ENCODE results near the gene ABCA3.

ABCA3 gene

DNA sequence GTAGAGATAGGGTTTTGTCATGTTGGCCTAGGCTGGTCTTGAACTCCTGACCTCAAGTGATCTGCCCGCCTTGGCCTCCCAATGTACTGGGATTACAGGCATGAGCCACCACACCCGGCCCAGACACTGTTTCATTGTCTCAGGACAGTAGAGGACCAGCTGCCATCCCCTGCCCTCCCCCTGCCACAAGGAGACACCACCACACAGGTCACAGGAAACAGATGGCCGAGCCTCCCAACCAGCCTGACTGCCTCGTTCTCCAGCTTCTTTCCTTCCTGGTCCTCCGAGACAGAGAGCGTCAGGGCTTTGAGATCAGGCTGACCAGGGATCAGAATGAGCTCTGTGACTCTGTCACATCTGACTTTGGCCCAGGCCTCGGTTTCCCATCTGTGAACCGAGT lies 51.8 kb downstream of the ABCA3 start:
- WGBS (ENCODE audit: extremely low coverage, insufficient coverage, low lambda C conversion rate) = no CpG with 5 or more reads among the region's 8 CpGs
- H3K27ac ChIP-seq (ENCODE audit: low read depth, low read length) = no peak overlapping the region

GRCh38 chr16:2287916-2288547 lies 52.5 kb downstream of the ABCA3 start:
- H3K27ac ChIP-seq (ENCODE audit: low read depth, low read length) = no peak overlapping the region
- H4K8ac ChIP-seq (ENCODE audit: low read depth, low read length) = no peak overlapping the region
- WGBS (ENCODE audit: extremely low coverage, insufficient coverage, low lambda C conversion rate) = no CpG with 5 or more reads among the region's 35 CpGs
- DNase-seq = no peak
- no peaks in the 10 kb centered on the region for H3K27me3 ChIP-seq (ENCODE audit: insufficient read depth, low read length, poor library complexity)
- no peak overlapping the region for H2BK5ac ChIP-seq (ENCODE audit: low read length)
- no peak overlapping the region for H3K4me3 ChIP-seq (ENCODE audit: low read length)
- no peak overlapping the region for H3K56ac ChIP-seq (ENCODE audit: low read length)
- H3K79me1 ChIP-seq (ENCODE audit: low read length) = no peaks in the 10 kb centered on the region
- no peaks in the 10 kb centered on the region for H3K4me1 ChIP-seq (ENCODE audit: control insufficient read depth, low read depth, low read length)
- no peak overlapping the region for H2BK15ac ChIP-seq (replicated peaks; ENCODE audit: low read depth)
- H3K36me3 ChIP-seq (ENCODE audit: control insufficient read depth, insufficient read depth, low read length) = no peaks in the 10 kb centered on the region
- no peak overlapping the region for H3K18ac ChIP-seq (ENCODE audit: low read length)
- H3K79me2 ChIP-seq (ENCODE audit: control insufficient read depth, insufficient read depth, low read length) = no peaks in the 10 kb centered on the region
- H3K23ac ChIP-seq (ENCODE audit: low read length) = no peak overlapping the region
- H2AK5ac ChIP-seq (ENCODE audit: low read length) = no peak overlapping the region
- no peak overlapping the region for H4K5ac ChIP-seq (ENCODE audit: low read length)
- no peak overlapping the region for H3K4me2 ChIP-seq (ENCODE audit: low read length)
- H3K4ac ChIP-seq (ENCODE audit: low read depth, low read length) = no peak overlapping the region
- H2BK120ac ChIP-seq (ENCODE audit: low read depth, low read length) = no peak overlapping the region
- H3K9ac ChIP-seq (ENCODE audit: low read length) = no peak overlapping the region

More for the DNA sequence above, 51.8 kb downstream of the ABCA3 start:
- Histone ChIP-seq H3K23ac (ENCODE audit: low read length) (no peak overlapping the region), H3K4me1 (ENCODE audit: control insufficient read depth, low read depth, low read length) (no peaks in the 10 kb centered on the region), H3K56ac (ENCODE audit: low read length) (no peak overlapping the region), H3K4me3 (ENCODE audit: low read length) (no peak overlapping the region), H2BK5ac (ENCODE audit: low read length) (no peak overlapping the region), H3K18ac (ENCODE audit: low read length) (no peak overlapping the region), H3K27me3 (ENCODE audit: insufficient read depth, low read length, poor library complexity) (no peaks in the 10 kb centered on the region), H4K5ac (ENCODE audit: low read length) (no peak overlapping the region), H2BK15ac (replicated peaks; ENCODE audit: low read depth) (no peak overlapping the region), H3K9ac (ENCODE audit: low read length) (no peak overlapping the region), H2BK120ac (ENCODE audit: low read depth, low read length) (no peak overlapping the region), H3K4me2 (ENCODE audit: low read length) (no peak overlapping the region), H2AK5ac (ENCODE audit: low read length) (no peak overlapping the region), H3K4ac (ENCODE audit: low read depth, low read length) (no peak overlapping the region), H4K8ac (ENCODE audit: low read depth, low read length) (no peak overlapping the region), H3K79me2 (ENCODE audit: control insufficient read depth, insufficient read depth, low read length) (no peaks in the 10 kb centered on the region), H3K79me1 (ENCODE audit: low read length) (no peaks in the 10 kb centered on the region), H3K36me3 (ENCODE audit: control insufficient read depth, insufficient read depth, low read length) (no peaks in the 10 kb centered on the region)
- DNase-seq = no peak

- H3K27me3 ChIP-seq (ENCODE audit: insufficient read depth, low read length, poor library complexity) = no peaks in the 10 kb centered on the region
- H3K4me3 ChIP-seq (ENCODE audit: low read length) = no peak overlapping the region
- H3K4ac ChIP-seq (ENCODE audit: low read depth, low read length) = no peak overlapping the region
- H3K4me1 ChIP-seq (ENCODE audit: control insufficient read depth, low read depth, low read length) = no peaks in the 10 kb centered on the region
- no peaks in the 10 kb centered on the region for H3K79me2 ChIP-seq (ENCODE audit: control insufficient read depth, insufficient read depth, low read length)
- H3K27ac ChIP-seq (ENCODE audit: low read depth, low read length) = no peak overlapping the region
- no peak overlapping the region for H4K5ac ChIP-seq (ENCODE audit: low read length)
- no peak overlapping the region for H2BK120ac ChIP-seq (ENCODE audit: low read depth, low read length)
- no peak overlapping the region for H3K4me2 ChIP-seq (ENCODE audit: low read length)
- no peak overlapping the region for H3K9ac ChIP-seq (ENCODE audit: low read length)
- no CpG with 5 or more reads among the region's 17 CpGs for WGBS (ENCODE audit: extremely low coverage, insufficient coverage, low lambda C conversion rate)
- no peak overlapping the region for H2BK5ac ChIP-seq (ENCODE audit: low read length)
- no peak overlapping the region for H3K23ac ChIP-seq (ENCODE audit: low read length)
- H3K56ac ChIP-seq (ENCODE audit: low read length) = no peak overlapping the region
- no peaks in the 10 kb centered on the region for H3K79me1 ChIP-seq (ENCODE audit: low read length)
- H4K8ac ChIP-seq (ENCODE audit: low read depth, low read length) = no peak overlapping the region
- no peak overlapping the region for H3K18ac ChIP-seq (ENCODE audit: low read length)
- DNase-seq = no peak
- no peaks in the 10 kb centered on the region for H3K36me3 ChIP-seq (ENCODE audit: control insufficient read depth, insufficient read depth, low read length)
- H2AK5ac ChIP-seq (ENCODE audit: low read length) = no peak overlapping the region
- no peak overlapping the region for H2BK15ac ChIP-seq (replicated peaks; ENCODE audit: low read depth)
Observed at GRCh38 chr16:2286550-2286949, 54.0 kb downstream of the ABCA3 start.

DNA sequence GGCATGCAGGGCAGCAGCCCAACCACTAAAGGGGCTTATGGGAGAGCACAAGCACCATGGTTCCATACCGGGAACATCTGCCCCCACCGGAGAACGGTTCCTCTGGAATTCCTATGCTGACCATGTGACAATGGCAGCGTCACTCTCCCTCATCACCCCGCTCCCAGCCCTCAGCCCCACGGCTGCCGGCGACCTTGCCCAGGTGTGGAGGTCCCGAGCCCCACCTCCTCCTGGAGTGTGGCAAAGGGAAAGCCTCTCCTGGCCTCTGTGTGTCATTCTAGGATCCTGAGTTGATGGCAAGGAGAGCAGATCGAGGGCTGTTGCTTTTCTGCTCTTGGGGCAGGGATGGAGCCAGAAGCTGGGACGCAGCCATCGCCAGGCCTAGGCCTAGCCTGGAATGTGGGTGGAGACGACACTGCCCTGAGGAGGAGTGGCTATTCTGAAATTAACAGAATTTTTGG lies 54.8 kb downstream of the ABCA3 start:
- Histone ChIP-seq H3K23ac (ENCODE audit: low read length) (no peak overlapping the region), H3K56ac (ENCODE audit: low read length) (no peak overlapping the region), H3K9ac (ENCODE audit: low read length) (no peak overlapping the region), H4K8ac (ENCODE audit: low read depth, low read length) (no peak overlapping the region), H3K4me3 (ENCODE audit: low read length) (no peak overlapping the region), H3K36me3 (ENCODE audit: control insufficient read depth, insufficient read depth, low read length) (no peaks in the 10 kb centered on the region), H3K4me2 (ENCODE audit: low read length) (no peak overlapping the region), H3K4me1 (ENCODE audit: control insufficient read depth, low read depth, low read length) (no peaks in the 10 kb centered on the region), H2BK120ac (ENCODE audit: low read depth, low read length) (no peak overlapping the region), H4K5ac (ENCODE audit: low read length) (no peak overlapping the region), H3K18ac (ENCODE audit: low read length) (no peak overlapping the region), H3K79me1 (ENCODE audit: low read length) (no peaks in the 10 kb centered on the region), H3K4ac (ENCODE audit: low read depth, low read length) (no peak overlapping the region), H3K27me3 (ENCODE audit: insufficient read depth, low read length, poor library complexity) (no peaks in the 10 kb centered on the region), H3K27ac (ENCODE audit: low read depth, low read length) (no peak overlapping the region), H2AK5ac (ENCODE audit: low read length) (no peak overlapping the region), H2BK5ac (ENCODE audit: low read length) (no peak overlapping the region), H2BK15ac (replicated peaks; ENCODE audit: low read depth) (no peak overlapping the region), H3K79me2 (ENCODE audit: control insufficient read depth, insufficient read depth, low read length) (no peaks in the 10 kb centered on the region)
- WGBS (ENCODE audit: extremely low coverage, insufficient coverage, low lambda C conversion rate) = no CpG with 5 or more reads among the region's 13 CpGs
- no peak for DNase-seq

DNA sequence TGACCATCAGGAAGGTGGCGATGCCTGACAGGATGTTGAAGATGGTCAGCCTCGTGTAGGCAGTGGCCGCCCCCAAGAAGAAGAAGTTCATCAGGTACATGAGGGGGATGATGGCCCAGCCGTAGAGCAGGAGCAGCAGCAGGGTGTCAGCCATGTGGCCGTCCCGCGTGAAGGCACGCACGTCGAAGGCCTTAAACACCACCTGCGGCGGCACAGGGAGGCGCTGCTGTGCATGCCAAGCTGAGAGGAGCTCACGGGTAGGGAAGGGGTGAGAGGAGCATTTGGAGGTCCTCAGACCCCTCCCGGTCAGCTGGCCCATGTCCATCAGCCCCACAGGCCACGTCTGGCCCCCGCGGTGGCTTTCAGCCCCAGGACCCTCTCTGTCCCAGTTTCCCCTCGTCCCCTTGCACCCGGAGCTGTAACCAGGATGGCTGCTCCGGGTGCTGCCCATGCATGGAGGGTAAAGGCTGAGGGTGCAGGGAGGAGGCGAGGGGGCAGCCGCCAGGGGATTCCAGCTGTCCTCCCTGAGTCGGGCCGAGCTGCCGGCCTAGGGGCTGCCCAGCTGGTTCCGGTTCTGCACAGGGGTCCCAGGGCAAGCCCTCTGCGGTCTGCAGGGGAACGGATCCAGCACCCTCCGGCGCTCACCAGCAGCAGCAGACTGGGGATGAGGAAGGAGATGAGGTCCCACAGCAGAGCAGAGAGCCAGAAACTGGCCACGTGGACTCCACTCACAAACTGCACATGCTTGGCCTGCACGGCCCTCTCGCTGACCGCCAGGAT lies 55.5 kb downstream of the ABCA3 start:
- H3K4me3 ChIP-seq (ENCODE audit: low read length) = no peak overlapping the region
- H2AK5ac ChIP-seq (ENCODE audit: low read length) = no peak overlapping the region
- no peaks in the 10 kb centered on the region for H3K27me3 ChIP-seq (ENCODE audit: insufficient read depth, low read length, poor library complexity)
- WGBS (ENCODE audit: extremely low coverage, insufficient coverage, low lambda C conversion rate) = no CpG with 5 or more reads among the region's 35 CpGs
- H4K8ac ChIP-seq (ENCODE audit: low read depth, low read length) = no peak overlapping the region
- no peak overlapping the region for H2BK5ac ChIP-seq (ENCODE audit: low read length)
- no peak overlapping the region for H3K9ac ChIP-seq (ENCODE audit: low read length)
- no peaks in the 10 kb centered on the region for H3K79me2 ChIP-seq (ENCODE audit: control insufficient read depth, insufficient read depth, low read length)
- H3K4me2 ChIP-seq (ENCODE audit: low read length) = no peak overlapping the region
- H3K27ac ChIP-seq (ENCODE audit: low read depth, low read length) = no peak overlapping the region
- no peak overlapping the region for H4K5ac ChIP-seq (ENCODE audit: low read length)
- H3K36me3 ChIP-seq (ENCODE audit: control insufficient read depth, insufficient read depth, low read length) = no peaks in the 10 kb centered on the region
- no peak overlapping the region for H3K56ac ChIP-seq (ENCODE audit: low read length)
- no peak for DNase-seq
- H3K4me1 ChIP-seq (ENCODE audit: control insufficient read depth, low read depth, low read length) = no peaks in the 10 kb centered on the region
- no peak overlapping the region for H3K4ac ChIP-seq (ENCODE audit: low read depth, low read length)
- H3K79me1 ChIP-seq (ENCODE audit: low read length) = no peaks in the 10 kb centered on the region
- no peak overlapping the region for H2BK120ac ChIP-seq (ENCODE audit: low read depth, low read length)
- H3K23ac ChIP-seq (ENCODE audit: low read length) = no peak overlapping the region
- H2BK15ac ChIP-seq (replicated peaks; ENCODE audit: low read depth) = no peak overlapping the region
- no peak overlapping the region for H3K18ac ChIP-seq (ENCODE audit: low read length)

All from mesendoderm (in vitro differentiated cells).